DOHH2 (cell line): ENCODE data around the gene TSC22D1.

Experiments used
- CTCF ChIP-seq: fragments of 200-600 bp; sonication (generic); IDR thresholded peaks from one replicate; pipeline ENCODE4 v1.5.1; 2014; ENCODE audit warnings: antibody characterized with exemption, mild to moderate bottlenecking, low read depth, low read length; ENCODE audit not compliant: poor library complexity, severe bottlenecking
- EZH2phosphoT487 ChIP-seq: fragments of 200-600 bp; sonication (generic); IDR thresholded peaks from 2 replicates; pipeline ENCODE4 v1.6.1; 2017; ENCODE audit warnings: borderline replicate concordance, mild to moderate bottlenecking, antibody characterized with exemption, low read length, moderate library complexity, mixed read lengths

GRCh38 chr13:44436589-44437337, 139.4 kb downstream of the TSC22D1 start:
- TF ChIP-seq CTCF (no peak), EZH2phosphoT487 (no peak)
